Measurements from ENCODE around the gene PCK2. TPM values are rescaled to one million over a fixed set of nuclear protein-coding genes. Genes with fewer than 3 reads are reported as not detected.

The PCK2 gene
- total and polyA plus RNA-seq, 9 donors, result 2.4 to 66.8 (median 5.4) TPM

- no peak for DNase-seq
- no peaks in the 10 kb centered on the region for H3K9me3 ChIP-seq
- no peak overlapping the region for H3K27ac ChIP-seq
- H3K27me3 ChIP-seq, result no peaks in the 10 kb centered on the region
- TF ChIP-seq EP300 (IDR thresholded peaks at IDR 0.05), result no peak
- TF ChIP-seq CTCF (IDR thresholded peaks at IDR 0.05), result no peak
- TF ChIP-seq POLR2A (IDR thresholded peaks at IDR 0.05), result no peak
- 73 to 84% (median 77%) methylated on average over 2 of the region's 2 CpGs for WGBS, 3 donors
- no peak overlapping the region for H3K4me3 ChIP-seq
- H3K4me1 ChIP-seq (ENCODE audit: insufficient read depth), result no peaks in the 10 kb centered on the region
- H3K36me3 ChIP-seq, result no peaks in the 10 kb centered on the region
- intact Hi-C loops (cut with DNase I), result no loop called here
Observed at GRCh38 chr14:24127673-24128072, 33.6 kb downstream of the PCK2 start.

- WGBS, 3 donors, result 91 to 94% (median 93%) methylated on average over 8 of the region's 8 CpGs
- no peaks in the 10 kb centered on the region for H3K4me1 ChIP-seq (ENCODE audit: insufficient read depth)
- DNase-seq, result peak in 1 of 5 donors; percentile 19
- intact Hi-C loops (cut with DNase I), result no loop called here
- H3K27ac ChIP-seq, result no peak overlapping the region
- H3K27me3 ChIP-seq, result no peaks in the 10 kb centered on the region
- no peak for TF ChIP-seq POLR2A (IDR thresholded peaks at IDR 0.05)
- TF ChIP-seq EP300 (IDR thresholded peaks at IDR 0.05), result no peak
- TF ChIP-seq CTCF (IDR thresholded peaks at IDR 0.05), result no peak
- H3K36me3 ChIP-seq, result no peaks in the 10 kb centered on the region
- no peaks in the 10 kb centered on the region for H3K9me3 ChIP-seq
- H3K4me3 ChIP-seq, result no peak overlapping the region
Observed at GRCh38 chr14:24129410-24129998, 35.4 kb downstream of the PCK2 start.

- Histone ChIP-seq H3K27ac (no peak within 1 kb of the TSS), H3K36me3 (no peaks in the 10 kb centered on the region), H3K4me3 (no peak within 1 kb of the TSS), H3K9me3 (no peaks in the 10 kb centered on the region), H3K4me1 (ENCODE audit: insufficient read depth) (no peaks in the 10 kb centered on the region), H3K27me3 (no peaks in the 10 kb centered on the region)
- DNase-seq, result peak in 1 of 5 donors; percentile 15
- intact Hi-C loops (cut with DNase I), result no loop called here
- TF ChIP-seq CTCF (IDR thresholded peaks at IDR 0.05), result no peak
- 92 to 95% (median 93%) methylated on average over 5 of the region's 5 CpGs for whole genome bisulfite sequencing, 3 donors
Observed at GRCh38 chr14:24130380-24130716, 36.2 kb downstream of the PCK2 start, which contains the start of gene FITM1. TSS of gene FITM1 (plus strand) at chr14:24130659. CDS start at chr14:24131564, 905 bp downstream.

GRCh38 chr14:24130717-24131548 lies 36.8 kb downstream of the PCK2 start:
- H3K9me3 ChIP-seq, result no peaks in the 10 kb centered on the region
- H3K4me3 ChIP-seq, result no peak overlapping the region
- TF ChIP-seq POLR2A (IDR thresholded peaks at IDR 0.05), result no peak
- no peak overlapping the region for H3K27ac ChIP-seq
- no peaks in the 10 kb centered on the region for H3K36me3 ChIP-seq
- intact Hi-C loops (cut with DNase I), result no loop called here
- DNase-seq, result peak in 2 of 5 donors; percentile 16 to 29
- H3K27me3 ChIP-seq, result no peaks in the 10 kb centered on the region
- 60 to 62% (median 62%) methylated on average over 7 of the region's 7 CpGs for WGBS, 3 donors
- peaks cover 1% of the 10 kb centered on the region for H3K4me1 ChIP-seq (ENCODE audit: insufficient read depth)

GRCh38 chr14:24131549-24131966 lies 37.4 kb downstream of the PCK2 start:
- H3K9me3 ChIP-seq, result no peaks in the 10 kb centered on the region
- TF ChIP-seq POLR2A (IDR thresholded peaks at IDR 0.05) (no peak), EP300 (IDR thresholded peaks at IDR 0.05) (no peak), CTCF (IDR thresholded peaks at IDR 0.05) (no peak)
- H3K36me3 ChIP-seq, result no peaks in the 10 kb centered on the region
- no peak overlapping the region for H3K4me3 ChIP-seq
- no peaks in the 10 kb centered on the region for H3K27me3 ChIP-seq
- intact Hi-C loops (cut with DNase I), result no loop called here
- peak in 1 of 5 donors; percentile 30 for DNase-seq
- no peak overlapping the region for H3K27ac ChIP-seq
- WGBS, 3 donors, result 82 to 87% (median 85%) methylated on average over 11 to 15 of the region's 15 CpGs
- peaks cover 2% of the 10 kb centered on the region for H3K4me1 ChIP-seq (ENCODE audit: insufficient read depth)
